Epithelial cell of proximal tubule (primary cell): ENCODE measurements around the gene CDH4. TPM values are rescaled to one million over a fixed set of nuclear protein-coding genes. Genes with fewer than 3 reads are reported as not detected.

Experiments
- DNase-seq: peaks from one replicate; pipeline ENCODE4 v3.0.0-alpha.2; 2011; ENCODE audit warnings: low read depth
- H3K4me3 ChIP-seq: 2 replicates; pipeline ENCODE4 v1.5.1; 2011; ENCODE audit warnings: low read depth, mild to moderate bottlenecking, low read length
- total RNA-seq: library from RNA; depleted of rRNA; stranded (reverse); fragments of >200 nt; gene quantifications from 2 replicates; pipeline ENCODE4 v1.2.3, GENCODE V29; 2015
- TF ChIP-seq, protein P1 (sequence below): conservative IDR thresholded peaks from 2 replicates; pipeline ENCODE4 v1.5.1; 2012; ENCODE audit warnings: low read depth, mild to moderate bottlenecking, low read length

Gene CDH4
- total RNA-seq, 1 donor from 2014 or later, result 17.1 TPM

DNA sequence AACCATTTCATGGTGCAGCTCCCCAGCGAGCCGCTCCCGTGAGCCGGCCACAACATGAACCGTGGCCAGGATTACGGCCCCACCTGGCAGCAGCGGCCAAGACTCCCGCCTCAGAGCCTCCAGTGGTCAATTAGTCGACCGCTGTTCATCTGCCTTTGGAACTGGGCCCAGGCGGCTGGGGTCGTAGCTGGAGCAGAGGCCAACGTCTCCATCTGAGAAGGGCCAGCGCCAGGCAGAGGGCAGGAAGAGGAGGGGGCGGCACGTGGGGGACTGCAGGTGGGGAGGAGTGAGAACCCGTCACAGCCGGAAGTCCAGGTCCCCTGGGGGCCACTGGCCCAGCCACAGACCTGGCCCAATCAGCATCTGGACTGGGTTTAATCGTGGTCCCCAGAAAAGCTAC is 629.4 kb downstream of the CDH4 start:
- H3K4me3 ChIP-seq, result no peak overlapping the region
- DNase-seq, result no peak
- TF ChIP-seq, protein P1, sequence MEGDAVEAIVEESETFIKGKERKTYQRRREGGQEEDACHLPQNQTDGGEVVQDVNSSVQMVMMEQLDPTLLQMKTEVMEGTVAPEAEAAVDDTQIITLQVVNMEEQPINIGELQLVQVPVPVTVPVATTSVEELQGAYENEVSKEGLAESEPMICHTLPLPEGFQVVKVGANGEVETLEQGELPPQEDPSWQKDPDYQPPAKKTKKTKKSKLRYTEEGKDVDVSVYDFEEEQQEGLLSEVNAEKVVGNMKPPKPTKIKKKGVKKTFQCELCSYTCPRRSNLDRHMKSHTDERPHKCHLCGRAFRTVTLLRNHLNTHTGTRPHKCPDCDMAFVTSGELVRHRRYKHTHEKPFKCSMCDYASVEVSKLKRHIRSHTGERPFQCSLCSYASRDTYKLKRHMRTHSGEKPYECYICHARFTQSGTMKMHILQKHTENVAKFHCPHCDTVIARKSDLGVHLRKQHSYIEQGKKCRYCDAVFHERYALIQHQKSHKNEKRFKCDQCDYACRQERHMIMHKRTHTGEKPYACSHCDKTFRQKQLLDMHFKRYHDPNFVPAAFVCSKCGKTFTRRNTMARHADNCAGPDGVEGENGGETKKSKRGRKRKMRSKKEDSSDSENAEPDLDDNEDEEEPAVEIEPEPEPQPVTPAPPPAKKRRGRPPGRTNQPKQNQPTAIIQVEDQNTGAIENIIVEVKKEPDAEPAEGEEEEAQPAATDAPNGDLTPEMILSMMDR, result no peak

DNA sequence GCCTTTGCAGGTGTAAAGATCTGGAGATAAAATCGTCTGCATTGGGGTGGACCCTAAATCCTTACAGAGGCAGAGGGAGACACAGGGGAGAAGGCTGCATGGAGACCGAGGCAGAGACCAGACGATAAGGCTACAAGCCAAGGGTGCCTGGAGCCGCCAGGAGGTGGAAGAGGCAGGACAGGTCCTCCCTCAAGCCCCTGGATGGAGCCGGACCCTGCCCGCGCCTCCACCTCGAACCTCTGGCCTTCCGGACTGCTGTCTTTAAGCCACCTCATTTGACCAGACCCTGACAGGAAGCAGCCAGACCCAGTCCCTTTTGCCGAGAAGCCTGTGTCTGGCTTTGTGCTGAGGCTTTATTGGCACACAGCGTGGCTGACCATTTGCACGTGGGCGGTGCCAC is 629.8 kb downstream of the CDH4 start:
- DNase-seq, result no peak
- TF ChIP-seq, protein P1, result no peak
- H3K4me3 ChIP-seq, result no peak overlapping the region

DNA sequence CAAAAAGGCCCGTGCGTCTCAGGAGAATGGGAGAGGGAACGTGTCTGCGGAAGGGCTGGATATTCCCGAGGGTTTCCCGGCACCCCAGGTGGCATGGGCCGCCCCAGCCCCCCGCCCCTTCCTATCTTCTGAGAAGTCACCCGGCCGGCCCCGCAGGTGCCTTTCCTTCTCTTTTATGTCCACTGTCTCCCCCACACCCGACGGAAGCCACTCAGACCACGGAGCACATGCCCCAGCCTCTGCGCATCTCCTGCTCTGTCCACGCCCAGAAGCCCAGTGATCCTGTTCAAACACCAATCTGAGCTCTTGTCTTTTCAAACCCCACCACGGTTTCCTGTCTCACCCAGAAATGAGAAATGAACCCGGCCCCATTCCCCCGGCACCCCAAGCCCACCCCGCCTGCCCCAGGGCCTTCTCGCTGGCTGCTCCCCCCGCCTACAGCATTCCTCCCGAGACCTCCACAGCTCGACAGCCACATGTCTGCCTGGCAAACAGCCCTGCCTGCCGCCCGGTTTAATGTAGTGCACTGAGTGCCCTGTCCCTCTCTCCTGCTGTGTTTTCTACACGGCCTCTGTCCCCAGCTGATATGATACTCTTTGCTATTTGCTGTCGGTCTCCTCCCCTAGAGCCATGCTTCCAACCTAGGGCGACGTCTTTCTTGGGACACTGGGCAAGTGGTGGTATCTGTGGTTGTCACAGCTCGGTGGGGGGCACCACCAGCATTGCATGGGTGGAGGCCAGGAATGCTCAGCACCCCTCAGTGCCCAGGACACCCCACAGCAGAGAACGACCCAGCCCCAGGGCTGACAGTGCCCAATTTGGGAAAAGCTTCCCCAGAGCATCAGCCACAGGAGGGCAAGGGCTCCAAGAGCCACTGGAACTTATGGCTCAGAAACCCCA is 630.9 kb downstream of the CDH4 start:
- no peak for DNase-seq
- no peak overlapping the region for H3K4me3 ChIP-seq
- TF ChIP-seq, protein P1, result no peak

DNA sequence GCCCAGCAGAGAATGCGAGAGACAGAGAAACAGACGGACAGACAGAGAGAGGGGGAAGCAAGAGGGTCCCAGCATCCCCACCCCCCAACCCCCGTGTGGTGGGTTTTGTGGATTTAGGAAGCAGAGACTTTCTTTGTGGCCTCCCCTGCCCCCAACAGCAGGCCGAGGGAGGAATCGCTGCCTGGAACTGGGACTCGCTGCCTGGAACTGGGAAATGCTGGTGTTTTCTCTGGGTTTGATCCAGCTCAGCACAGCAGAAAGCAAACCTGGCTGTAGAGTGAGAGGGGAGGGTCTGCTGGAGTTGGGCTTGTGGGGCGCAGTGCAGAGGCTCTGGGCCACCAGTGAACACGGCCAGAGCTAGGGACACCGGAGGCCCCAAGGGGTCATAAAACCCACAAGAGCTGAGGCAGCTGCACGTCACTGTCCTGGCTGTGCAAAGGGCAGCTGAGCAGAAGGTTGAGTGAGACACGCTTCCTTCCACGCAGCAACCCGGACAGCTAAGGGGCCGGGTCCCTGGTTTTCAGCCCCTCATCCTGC is 631.9 kb downstream of the CDH4 start:
- TF ChIP-seq, protein P1, result no peak
- no peak for DNase-seq
- H3K4me3 ChIP-seq, result no peak overlapping the region

DNA sequence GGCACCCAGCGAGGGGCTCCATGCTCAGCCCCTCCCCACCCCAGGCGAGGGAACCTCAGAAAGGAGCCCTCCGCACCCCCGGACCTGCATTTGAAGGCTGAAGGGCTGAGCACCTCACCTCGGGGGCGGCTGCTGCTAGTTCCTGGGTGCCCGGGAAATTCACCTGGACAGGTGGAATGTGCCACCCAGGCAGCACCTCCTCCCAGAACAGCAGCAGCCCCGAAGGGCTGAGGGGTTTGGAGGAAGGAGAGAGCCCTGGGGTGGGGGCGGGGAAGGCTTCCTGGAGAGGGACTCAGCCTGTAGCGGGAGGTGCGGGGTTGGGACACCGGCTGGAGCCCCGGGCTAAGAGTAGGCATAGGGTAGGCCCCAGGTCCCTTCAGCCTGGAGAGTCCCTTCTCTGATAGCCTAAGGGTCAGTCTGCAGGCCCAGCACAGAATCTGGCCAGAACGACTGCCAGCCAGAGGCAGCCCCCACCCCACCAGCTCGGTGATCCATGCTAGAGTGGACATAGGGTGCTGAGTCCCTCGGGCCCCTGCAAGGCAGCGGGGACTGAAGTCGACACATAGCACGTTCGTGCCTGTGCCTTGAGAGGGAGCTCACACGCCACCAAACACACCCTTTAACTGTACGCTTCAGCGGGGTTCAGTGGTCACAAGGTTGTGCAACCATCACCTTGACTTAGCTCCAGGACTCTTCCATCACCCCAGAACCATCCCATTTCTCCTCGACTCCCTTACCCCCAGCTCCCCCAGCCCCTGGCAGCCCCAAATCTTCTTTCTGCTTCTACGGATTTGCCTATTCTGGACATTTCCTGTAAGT is 632.7 kb downstream of the CDH4 start:
- H3K4me3 ChIP-seq, result no peak overlapping the region
- DNase-seq, result no peak
- TF ChIP-seq, protein P1, result no peak

DNA sequence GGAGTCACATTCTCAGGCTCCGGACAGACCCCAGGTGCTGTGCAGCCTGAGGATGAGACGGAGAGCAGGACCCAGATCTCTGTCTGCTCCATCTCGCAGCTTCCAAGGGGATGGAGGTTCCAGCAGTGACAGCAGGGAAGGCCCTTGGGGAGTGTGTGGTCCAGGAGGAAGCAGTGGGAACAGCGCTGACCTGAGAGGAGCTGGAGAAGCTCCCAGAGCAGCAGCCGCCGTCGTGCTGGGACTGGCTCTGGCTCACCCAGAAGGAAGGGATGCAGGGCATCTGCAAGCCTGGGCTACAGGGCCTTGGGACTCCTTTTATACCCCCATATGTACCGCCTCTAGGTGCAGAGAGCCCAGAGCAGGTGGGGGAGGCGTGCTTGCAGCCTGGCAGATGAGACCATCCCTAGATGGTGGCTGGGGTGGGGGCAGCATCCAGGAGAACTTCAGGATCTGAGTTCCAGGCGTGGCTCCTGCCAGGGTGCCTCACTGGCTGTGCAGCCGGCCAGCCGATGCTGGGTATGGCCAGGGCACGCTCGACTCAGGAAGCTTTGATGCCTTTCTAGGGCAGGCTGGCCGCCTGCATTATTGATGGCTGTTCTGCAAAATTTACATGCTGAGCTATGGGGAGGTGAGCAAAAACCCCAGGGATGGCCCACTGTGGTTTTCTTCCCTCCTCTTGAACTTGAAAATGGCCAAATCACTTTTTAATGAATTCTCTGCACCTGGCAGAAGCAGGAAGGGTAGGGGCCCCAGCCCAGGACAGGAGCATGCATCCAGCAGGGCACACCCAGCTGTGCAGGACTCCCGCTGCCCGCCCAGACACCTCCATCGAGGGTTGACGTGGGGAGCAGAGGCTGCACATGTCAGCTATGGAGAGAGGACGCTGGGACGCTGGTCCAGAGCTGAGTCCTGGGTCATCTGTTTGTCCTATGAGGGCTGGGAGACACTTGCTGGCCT is 634.0 kb downstream of the CDH4 start:
- no peak for DNase-seq
- H3K4me3 ChIP-seq, result no peak overlapping the region
- TF ChIP-seq, protein P1, result no peak
